ENCODE results near the gene WDR87. TPM values are rescaled to one million over a fixed set of nuclear protein-coding genes. Genes with fewer than 3 reads are reported as not detected.

Gene WDR87
- not detected in 2 replicates for total RNA-seq
- long read RNA-seq, partial matches to known transcripts, result 0 of 1 reads
- long read RNA-seq, other reads (novel, unspliced or antisense), result 1 of 1 reads

GRCh38 chr19:37905946-37906868 is at the start of gene WDR87:
Gene WDR87, minus strand, starts transcription at chr19:37906594. Its CDS starts 8,355 bp downstream, at chr19:37898239.
- peak; percentile 79 for DNase-seq (ENCODE audit: low read depth, low spot score)
- no peaks in the 10 kb centered on the region for H3K36me3 Mint-ChIP-seq (ENCODE audit: low read depth)
- peak within 1 kb of the TSS; percentile 93 for H3K27ac Mint-ChIP-seq (ENCODE audit: unreplicated experiment)
- peaks cover 29% of the 10 kb centered on the region for H3K4me1 Mint-ChIP-seq
- H3K9me3 Mint-ChIP-seq, result no peaks in the 10 kb centered on the region
- H3K4me3 Mint-ChIP-seq, result peak within 1 kb of the TSS; percentile 99
- no peak for TF ChIP-seq CTCF (conservative IDR thresholded peaks at IDR 0.05)
- H3K27me3 Mint-ChIP-seq (ENCODE audit: low read depth), result no peaks in the 10 kb centered on the region

- no peak for TF ChIP-seq CTCF (conservative IDR thresholded peaks at IDR 0.05)
- Mint-ChIP-seq H3K4me3 (no peak overlapping the region), H3K27ac (ENCODE audit: unreplicated experiment) (no peak overlapping the region), H3K36me3 (ENCODE audit: low read depth) (peaks cover 9% of the 10 kb centered on the region), H3K27me3 (ENCODE audit: low read depth) (no peaks in the 10 kb centered on the region), H3K9me3 (peaks cover 2% of the 10 kb centered on the region), H3K4me1 (peaks cover 21% of the 10 kb centered on the region)
- DNase-seq (ENCODE audit: low read depth, low spot score), result no peak
Observed at GRCh38 chr19:37955986-37956385, 49.6 kb upstream of the WDR87 start.

- peak overlapping the region; percentile 81 for H3K27ac Mint-ChIP-seq (ENCODE audit: unreplicated experiment)
- H3K4me3 Mint-ChIP-seq, result no peak overlapping the region
- H3K27me3 Mint-ChIP-seq (ENCODE audit: low read depth), result no peaks in the 10 kb centered on the region
- peaks cover 2% of the 10 kb centered on the region for H3K9me3 Mint-ChIP-seq
- peaks cover 9% of the 10 kb centered on the region for H3K36me3 Mint-ChIP-seq (ENCODE audit: low read depth)
- no peak for TF ChIP-seq CTCF (conservative IDR thresholded peaks at IDR 0.05)
- no peak for DNase-seq (ENCODE audit: low read depth, low spot score)
- peaks cover 21% of the 10 kb centered on the region for H3K4me1 Mint-ChIP-seq
Observed at GRCh38 chr19:37954421-37954874, 48.1 kb upstream of the WDR87 start.

GRCh38 chr19:37953918-37954303 is 47.5 kb upstream of the WDR87 start:
- H3K4me3 Mint-ChIP-seq, result no peak overlapping the region
- H3K9me3 Mint-ChIP-seq, result peaks cover 2% of the 10 kb centered on the region
- no peaks in the 10 kb centered on the region for H3K27me3 Mint-ChIP-seq (ENCODE audit: low read depth)
- no peak for TF ChIP-seq CTCF (conservative IDR thresholded peaks at IDR 0.05)
- H3K36me3 Mint-ChIP-seq (ENCODE audit: low read depth), result peaks cover 4% of the 10 kb centered on the region
- no peak for DNase-seq (ENCODE audit: low read depth, low spot score)
- H3K27ac Mint-ChIP-seq (ENCODE audit: unreplicated experiment), result peak overlapping the region; percentile 91
- peaks cover 21% of the 10 kb centered on the region for H3K4me1 Mint-ChIP-seq

GRCh38 chr19:37953171-37953917 is 47.0 kb upstream of the WDR87 start:
- no peaks in the 10 kb centered on the region for H3K9me3 Mint-ChIP-seq
- DNase-seq (ENCODE audit: low read depth, low spot score), result no peak
- TF ChIP-seq CTCF (conservative IDR thresholded peaks at IDR 0.05), result no peak
- peaks cover 25% of the 10 kb centered on the region for H3K4me1 Mint-ChIP-seq
- no peaks in the 10 kb centered on the region for H3K36me3 Mint-ChIP-seq (ENCODE audit: low read depth)
- H3K27ac Mint-ChIP-seq (ENCODE audit: unreplicated experiment), result peak overlapping the region; percentile 91
- no peak overlapping the region for H3K4me3 Mint-ChIP-seq
- no peaks in the 10 kb centered on the region for H3K27me3 Mint-ChIP-seq (ENCODE audit: low read depth)
